BLaER1 (cell line): Measurements from ENCODE around the gene CDC23.
"Not testable (repeated sequence)": the region's sequence is repeated elsewhere in the genome, so short reads cannot be mapped to it uniquely, and the experiment has no call there.

Experiments used
- H3K27ac ChIP-seq: shearing (Covaris generic); formaldehyde crosslinking; 2 replicates; pipeline ENCODE4 v1.8.1; 2022
- H3K27me3 ChIP-seq: shearing (Covaris generic); formaldehyde crosslinking; 2 replicates; pipeline ENCODE4 v1.8.1; 2022
- H3K36me3 ChIP-seq: shearing (Covaris generic); formaldehyde crosslinking; 2 replicates; pipeline ENCODE4 v1.8.1; 2022
- H3K4me1 ChIP-seq: shearing (Covaris generic); formaldehyde crosslinking; 2 replicates; pipeline ENCODE4 v1.8.1; 2022
- H3K4me2 ChIP-seq: shearing (Covaris generic); formaldehyde crosslinking; 2 replicates; pipeline ENCODE4 v1.8.1; 2022
- H3K4me3 ChIP-seq: shearing (Covaris generic); formaldehyde crosslinking; 2 replicates; pipeline ENCODE4 v1.8.1; 2022
- H3K9ac ChIP-seq: shearing (Covaris generic); formaldehyde crosslinking; 2 replicates; pipeline ENCODE4 v1.8.1; 2022
- H3K9me3 ChIP-seq: shearing (Covaris generic); formaldehyde crosslinking; 2 replicates; pipeline ENCODE4 v1.8.1; 2022
- H4K20me1 ChIP-seq: shearing (Covaris generic); formaldehyde crosslinking; 2 replicates; pipeline ENCODE4 v1.8.1; 2022
- Cebpa-rat ChIP-seq: shearing (Covaris generic); IDR thresholded peaks from 2 replicates; pipeline ENCODE4 v1.8.1; 2022

Gene CDC23

GRCh38 chr5:138224712-138225111, 11.6 kb upstream of the CDC23 start:
- H3K27ac ChIP-seq, result no peak overlapping the region
- H3K9me3 ChIP-seq, result peaks cover 16% of the 10 kb centered on the region
- H4K20me1 ChIP-seq, result no peaks in the 10 kb centered on the region
- no peaks in the 10 kb centered on the region for H3K27me3 ChIP-seq
- no peak overlapping the region for H3K4me3 ChIP-seq
- no peak overlapping the region for H3K4me2 ChIP-seq
- H3K9ac ChIP-seq, result no peak overlapping the region
- H3K36me3 ChIP-seq, result no peaks in the 10 kb centered on the region
- TF ChIP-seq Cebpa-rat, result no peak
- H3K4me1 ChIP-seq, result no peaks in the 10 kb centered on the region; the same call in 1 of the 2 replicates

- Histone ChIP-seq H3K4me2 (no peak overlapping the region), H3K36me3 (no peaks in the 10 kb centered on the region), H3K27ac (no peak overlapping the region), H3K4me3 (no peak overlapping the region), H3K4me1 (no peaks in the 10 kb centered on the region; the same call in 1 of the 2 replicates), H3K27me3 (no peaks in the 10 kb centered on the region), H3K9ac (no peak overlapping the region), H4K20me1 (no peaks in the 10 kb centered on the region), H3K9me3 (peaks cover 22% of the 10 kb centered on the region)
- TF ChIP-seq Cebpa-rat, result no peak
Measured at GRCh38 chr5:138223532-138223931, 10.4 kb upstream of the CDC23 start.

- H3K27ac ChIP-seq, result no peak overlapping the region
- peaks cover 5% of the 10 kb centered on the region; the same call in 1 of the 2 replicates for H3K9me3 ChIP-seq
- no peak overlapping the region for H3K4me2 ChIP-seq
- no peak overlapping the region for H3K9ac ChIP-seq
- peak; percentile 71; the same call in 1 of the 2 replicates for TF ChIP-seq Cebpa-rat
- no peaks in the 10 kb centered on the region for H3K36me3 ChIP-seq
- H3K27me3 ChIP-seq, result no peaks in the 10 kb centered on the region
- H3K4me3 ChIP-seq, result no peak overlapping the region
- H3K4me1 ChIP-seq, result peaks cover 15% of the 10 kb centered on the region
- no peaks in the 10 kb centered on the region for H4K20me1 ChIP-seq
Measured at GRCh38 chr5:138216799-138217198, 3.7 kb upstream of the CDC23 start.

- peak overlapping the region; percentile 94 for H3K9ac ChIP-seq
- no peaks in the 10 kb centered on the region for H3K9me3 ChIP-seq
- no peaks in the 10 kb centered on the region for H4K20me1 ChIP-seq
- H3K36me3 ChIP-seq, result peaks cover 39% of the 10 kb centered on the region
- peak overlapping the region; percentile 88 for H3K4me2 ChIP-seq
- no peaks in the 10 kb centered on the region for H3K27me3 ChIP-seq
- peaks cover 26% of the 10 kb centered on the region for H3K4me1 ChIP-seq
- no peak for TF ChIP-seq Cebpa-rat
- peak overlapping the region; percentile 82 for H3K27ac ChIP-seq
- peak overlapping the region; percentile 97 for H3K4me3 ChIP-seq
Measured at GRCh38 chr5:138212828-138213160, 329 bp downstream of the CDC23 start.

- H3K36me3 ChIP-seq, result peaks cover 55% of the 10 kb centered on the region
- peaks cover 26% of the 10 kb centered on the region for H3K4me1 ChIP-seq
- H3K27ac ChIP-seq, result no peak overlapping the region
- H3K27me3 ChIP-seq, result no peaks in the 10 kb centered on the region
- no peaks in the 10 kb centered on the region for H3K9me3 ChIP-seq
- H4K20me1 ChIP-seq, result 0 out of 2 replicates have a peak, but pooled peaks cover 7% of the 10 kb centered on the region
- no peak overlapping the region for H3K4me3 ChIP-seq
- no peak overlapping the region for H3K9ac ChIP-seq
- TF ChIP-seq Cebpa-rat, result no peak
- H3K4me2 ChIP-seq, result peak overlapping the region; percentile 88
Measured at GRCh38 chr5:138210985-138211384, 2.1 kb downstream of the CDC23 start.

- not testable (repeated sequence) for H3K9me3 ChIP-seq, H3K4me2 ChIP-seq, H3K27ac ChIP-seq, H3K27me3 ChIP-seq, H3K4me1 ChIP-seq, H3K9ac ChIP-seq, H3K4me3 ChIP-seq, H4K20me1 ChIP-seq
- peaks cover 96% of the 10 kb centered on the region for H3K36me3 ChIP-seq
Measured at GRCh38 chr5:138193859-138194258, 19.3 kb downstream of the CDC23 start.

GRCh38 chr5:138192826-138193225, 20.3 kb downstream of the CDC23 start:
- H4K20me1 ChIP-seq, result 0 out of 2 replicates have a peak, but pooled peaks cover 12% of the 10 kb centered on the region
- no peak overlapping the region for H3K4me2 ChIP-seq
- no peaks in the 10 kb centered on the region for H3K27me3 ChIP-seq
- peaks cover 96% of the 10 kb centered on the region for H3K36me3 ChIP-seq
- H3K4me3 ChIP-seq, result no peak overlapping the region
- H3K9ac ChIP-seq, result no peak overlapping the region
- no peaks in the 10 kb centered on the region for H3K9me3 ChIP-seq
- H3K4me1 ChIP-seq, result no peaks in the 10 kb centered on the region
- no peak overlapping the region for H3K27ac ChIP-seq
- no peak for TF ChIP-seq Cebpa-rat

- Histone ChIP-seq H3K27me3 (no peaks in the 10 kb centered on the region), H4K20me1 (peaks cover 42% of the 10 kb centered on the region), H3K9me3 (no peaks in the 10 kb centered on the region), H3K4me3 (no peak overlapping the region), H3K4me1 (no peaks in the 10 kb centered on the region), H3K9ac (no peak overlapping the region), H3K36me3 (peaks cover 100% of the 10 kb centered on the region), H3K4me2 (no peak overlapping the region), H3K27ac (no peak overlapping the region)
- TF ChIP-seq Cebpa-rat, result no peak
Measured at GRCh38 chr5:138188626-138189025, 24.5 kb downstream of the CDC23 start.

GRCh38 chr5:138186002-138186447, 27.1 kb downstream of the CDC23 start:
- Histone ChIP-seq H3K4me3 (no peak overlapping the region), H3K4me1 (peaks cover 2% of the 10 kb centered on the region; the same call in 1 of the 2 replicates), H3K27me3 (no peaks in the 10 kb centered on the region), H3K9me3 (no peaks in the 10 kb centered on the region), H3K9ac (no peak overlapping the region), H3K4me2 (no peak overlapping the region), H4K20me1 (peaks cover 56% of the 10 kb centered on the region), H3K27ac (no peak overlapping the region), H3K36me3 (peaks cover 100% of the 10 kb centered on the region)
- TF ChIP-seq Cebpa-rat, result no peak

- H3K4me3 ChIP-seq, result no peak overlapping the region
- H3K36me3 ChIP-seq, result peaks cover 73% of the 10 kb centered on the region
- no peak for TF ChIP-seq Cebpa-rat
Measured at GRCh38 chr5:138182808-138183207, 30.3 kb downstream of the CDC23 start.

GRCh38 chr5:138180841-138181240, 32.3 kb downstream of the CDC23 start:
- Histone ChIP-seq H3K27ac (no peak overlapping the region), H3K9ac (peak overlapping the region; percentile 56), H3K27me3 (no peaks in the 10 kb centered on the region), H4K20me1 (peaks cover 50% of the 10 kb centered on the region), H3K4me3 (no peak overlapping the region), H3K9me3 (no peaks in the 10 kb centered on the region), H3K4me1 (peaks cover 32% of the 10 kb centered on the region), H3K36me3 (peaks cover 64% of the 10 kb centered on the region), H3K4me2 (peak overlapping the region; percentile 92)
- TF ChIP-seq Cebpa-rat, result no peak

More at GRCh38 chr5:138182808-138183207, 30.3 kb downstream of the CDC23 start:
- no peak overlapping the region for H3K27ac ChIP-seq
- H3K9ac ChIP-seq, result no peak overlapping the region; the same call in 1 of the 2 replicates
- H3K4me2 ChIP-seq, result no peak overlapping the region
- no peaks in the 10 kb centered on the region for H3K9me3 ChIP-seq
- H3K4me1 ChIP-seq, result peaks cover 20% of the 10 kb centered on the region
- H4K20me1 ChIP-seq, result peaks cover 55% of the 10 kb centered on the region
- H3K27me3 ChIP-seq, result no peaks in the 10 kb centered on the region
